ENCODE data around the gene NQO2.

GRCh38 chr6:3013901-3014674 lies 14.4 kb downstream of the NQO2 start:
- TF ChIP-seq PRDM10 (tag by site-specific recombination; IDR thresholded peaks at IDR 0.05) (no peak), ZXDB (tag by site-specific recombination; IDR thresholded peaks at IDR 0.05) (no peak), BCL11A (tag by site-specific recombination; IDR thresholded peaks at IDR 0.05; ENCODE audit: low read depth) (no peak), ZNF280D (tag by site-specific recombination; IDR thresholded peaks at IDR 0.05) (no peak)
- TF ChIP-seq, protein P1, sequence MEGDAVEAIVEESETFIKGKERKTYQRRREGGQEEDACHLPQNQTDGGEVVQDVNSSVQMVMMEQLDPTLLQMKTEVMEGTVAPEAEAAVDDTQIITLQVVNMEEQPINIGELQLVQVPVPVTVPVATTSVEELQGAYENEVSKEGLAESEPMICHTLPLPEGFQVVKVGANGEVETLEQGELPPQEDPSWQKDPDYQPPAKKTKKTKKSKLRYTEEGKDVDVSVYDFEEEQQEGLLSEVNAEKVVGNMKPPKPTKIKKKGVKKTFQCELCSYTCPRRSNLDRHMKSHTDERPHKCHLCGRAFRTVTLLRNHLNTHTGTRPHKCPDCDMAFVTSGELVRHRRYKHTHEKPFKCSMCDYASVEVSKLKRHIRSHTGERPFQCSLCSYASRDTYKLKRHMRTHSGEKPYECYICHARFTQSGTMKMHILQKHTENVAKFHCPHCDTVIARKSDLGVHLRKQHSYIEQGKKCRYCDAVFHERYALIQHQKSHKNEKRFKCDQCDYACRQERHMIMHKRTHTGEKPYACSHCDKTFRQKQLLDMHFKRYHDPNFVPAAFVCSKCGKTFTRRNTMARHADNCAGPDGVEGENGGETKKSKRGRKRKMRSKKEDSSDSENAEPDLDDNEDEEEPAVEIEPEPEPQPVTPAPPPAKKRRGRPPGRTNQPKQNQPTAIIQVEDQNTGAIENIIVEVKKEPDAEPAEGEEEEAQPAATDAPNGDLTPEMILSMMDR (tag by site-specific recombination; IDR thresholded peaks at IDR 0.05): no peak
- TF ChIP-seq, protein P2, sequence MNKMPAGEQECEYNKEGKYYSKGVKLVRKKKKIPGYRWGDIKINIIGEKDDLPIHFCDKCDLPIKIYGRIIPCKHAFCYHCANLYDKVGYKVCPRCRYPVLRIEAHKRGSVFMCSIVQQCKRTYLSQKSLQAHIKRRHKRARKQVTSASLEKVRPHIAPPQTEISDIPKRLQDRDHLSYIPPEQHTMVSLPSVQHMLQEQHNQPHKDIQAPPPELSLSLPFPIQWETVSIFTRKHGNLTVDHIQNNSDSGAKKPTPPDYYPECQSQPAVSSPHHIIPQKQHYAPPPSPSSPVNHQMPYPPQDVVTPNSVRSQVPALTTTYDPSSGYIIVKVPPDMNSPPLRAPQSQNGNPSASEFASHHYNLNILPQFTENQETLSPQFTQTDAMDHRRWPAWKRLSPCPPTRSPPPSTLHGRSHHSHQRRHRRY (tag by site-specific recombination; IDR thresholded peaks at IDR 0.05): no peak
- TF ChIP-seq, protein P3, sequence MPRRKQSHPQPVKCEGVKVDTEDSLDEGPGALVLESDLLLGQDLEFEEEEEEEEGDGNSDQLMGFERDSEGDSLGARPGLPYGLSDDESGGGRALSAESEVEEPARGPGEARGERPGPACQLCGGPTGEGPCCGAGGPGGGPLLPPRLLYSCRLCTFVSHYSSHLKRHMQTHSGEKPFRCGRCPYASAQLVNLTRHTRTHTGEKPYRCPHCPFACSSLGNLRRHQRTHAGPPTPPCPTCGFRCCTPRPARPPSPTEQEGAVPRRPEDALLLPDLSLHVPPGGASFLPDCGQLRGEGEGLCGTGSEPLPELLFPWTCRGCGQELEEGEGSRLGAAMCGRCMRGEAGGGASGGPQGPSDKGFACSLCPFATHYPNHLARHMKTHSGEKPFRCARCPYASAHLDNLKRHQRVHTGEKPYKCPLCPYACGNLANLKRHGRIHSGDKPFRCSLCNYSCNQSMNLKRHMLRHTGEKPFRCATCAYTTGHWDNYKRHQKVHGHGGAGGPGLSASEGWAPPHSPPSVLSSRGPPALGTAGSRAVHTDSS (tag by site-specific recombination; IDR thresholded peaks at IDR 0.05): no peak
- TF ChIP-seq, protein P4, sequence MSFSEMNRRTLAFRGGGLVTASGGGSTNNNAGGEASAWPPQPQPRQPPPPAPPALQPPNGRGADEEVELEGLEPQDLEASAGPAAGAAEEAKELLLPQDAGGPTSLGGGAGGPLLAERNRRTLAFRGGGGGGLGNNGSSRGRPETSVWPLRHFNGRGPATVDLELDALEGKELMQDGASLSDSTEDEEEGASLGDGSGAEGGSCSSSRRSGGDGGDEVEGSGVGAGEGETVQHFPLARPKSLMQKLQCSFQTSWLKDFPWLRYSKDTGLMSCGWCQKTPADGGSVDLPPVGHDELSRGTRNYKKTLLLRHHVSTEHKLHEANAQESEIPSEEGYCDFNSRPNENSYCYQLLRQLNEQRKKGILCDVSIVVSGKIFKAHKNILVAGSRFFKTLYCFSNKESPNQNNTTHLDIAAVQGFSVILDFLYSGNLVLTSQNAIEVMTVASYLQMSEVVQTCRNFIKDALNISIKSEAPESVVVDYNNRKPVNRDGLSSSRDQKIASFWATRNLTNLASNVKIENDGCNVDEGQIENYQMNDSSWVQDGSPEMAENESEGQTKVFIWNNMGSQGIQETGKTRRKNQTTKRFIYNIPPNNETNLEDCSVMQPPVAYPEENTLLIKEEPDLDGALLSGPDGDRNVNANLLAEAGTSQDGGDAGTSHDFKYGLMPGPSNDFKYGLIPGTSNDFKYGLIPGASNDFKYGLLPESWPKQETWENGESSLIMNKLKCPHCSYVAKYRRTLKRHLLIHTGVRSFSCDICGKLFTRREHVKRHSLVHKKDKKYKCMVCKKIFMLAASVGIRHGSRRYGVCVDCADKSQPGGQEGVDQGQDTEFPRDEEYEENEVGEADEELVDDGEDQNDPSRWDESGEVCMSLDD (tag by site-specific recombination; IDR thresholded peaks at IDR 0.05): no peak
